ENCODE data around the gene GNB1.

DNA sequence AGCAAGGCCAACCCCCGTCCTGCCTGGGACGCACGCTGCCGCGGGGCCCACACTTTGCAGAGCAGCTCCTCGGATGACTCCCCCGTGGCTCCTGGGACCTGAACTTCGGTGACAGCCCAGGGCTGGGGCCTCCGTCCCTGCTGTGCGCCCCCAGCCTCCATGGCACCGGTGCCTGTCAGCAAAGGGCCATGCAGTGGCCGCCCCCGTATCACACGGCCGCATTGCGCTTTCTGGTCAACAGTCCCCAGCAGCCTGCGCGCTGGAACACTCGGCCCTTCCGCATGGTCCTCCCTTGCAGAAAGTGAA is 130.6 kb downstream of the GNB1 start:
- TF ChIP-seq, protein P1, sequence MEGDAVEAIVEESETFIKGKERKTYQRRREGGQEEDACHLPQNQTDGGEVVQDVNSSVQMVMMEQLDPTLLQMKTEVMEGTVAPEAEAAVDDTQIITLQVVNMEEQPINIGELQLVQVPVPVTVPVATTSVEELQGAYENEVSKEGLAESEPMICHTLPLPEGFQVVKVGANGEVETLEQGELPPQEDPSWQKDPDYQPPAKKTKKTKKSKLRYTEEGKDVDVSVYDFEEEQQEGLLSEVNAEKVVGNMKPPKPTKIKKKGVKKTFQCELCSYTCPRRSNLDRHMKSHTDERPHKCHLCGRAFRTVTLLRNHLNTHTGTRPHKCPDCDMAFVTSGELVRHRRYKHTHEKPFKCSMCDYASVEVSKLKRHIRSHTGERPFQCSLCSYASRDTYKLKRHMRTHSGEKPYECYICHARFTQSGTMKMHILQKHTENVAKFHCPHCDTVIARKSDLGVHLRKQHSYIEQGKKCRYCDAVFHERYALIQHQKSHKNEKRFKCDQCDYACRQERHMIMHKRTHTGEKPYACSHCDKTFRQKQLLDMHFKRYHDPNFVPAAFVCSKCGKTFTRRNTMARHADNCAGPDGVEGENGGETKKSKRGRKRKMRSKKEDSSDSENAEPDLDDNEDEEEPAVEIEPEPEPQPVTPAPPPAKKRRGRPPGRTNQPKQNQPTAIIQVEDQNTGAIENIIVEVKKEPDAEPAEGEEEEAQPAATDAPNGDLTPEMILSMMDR (IDR thresholded peaks at IDR 0.05) = no peak
- TF ChIP-seq POLR2A (IDR thresholded peaks at IDR 0.05) (no peak), POLR2AphosphoS5 (IDR thresholded peaks at IDR 0.05) (no peak)
